CD1c-positive myeloid dendritic cell (primary cell): ENCODE results near the gene TMEM43.

Source experiments
- DNase-seq: peaks from one replicate; pipeline ENCODE4 v3.0.0-alpha.2; 2016; ENCODE audit errors: extremely low spot score

TMEM43 gene

GRCh38 chr3:14151471-14152083, 26.7 kb downstream of the TMEM43 start:
- no peak for DNase-seq

DNA sequence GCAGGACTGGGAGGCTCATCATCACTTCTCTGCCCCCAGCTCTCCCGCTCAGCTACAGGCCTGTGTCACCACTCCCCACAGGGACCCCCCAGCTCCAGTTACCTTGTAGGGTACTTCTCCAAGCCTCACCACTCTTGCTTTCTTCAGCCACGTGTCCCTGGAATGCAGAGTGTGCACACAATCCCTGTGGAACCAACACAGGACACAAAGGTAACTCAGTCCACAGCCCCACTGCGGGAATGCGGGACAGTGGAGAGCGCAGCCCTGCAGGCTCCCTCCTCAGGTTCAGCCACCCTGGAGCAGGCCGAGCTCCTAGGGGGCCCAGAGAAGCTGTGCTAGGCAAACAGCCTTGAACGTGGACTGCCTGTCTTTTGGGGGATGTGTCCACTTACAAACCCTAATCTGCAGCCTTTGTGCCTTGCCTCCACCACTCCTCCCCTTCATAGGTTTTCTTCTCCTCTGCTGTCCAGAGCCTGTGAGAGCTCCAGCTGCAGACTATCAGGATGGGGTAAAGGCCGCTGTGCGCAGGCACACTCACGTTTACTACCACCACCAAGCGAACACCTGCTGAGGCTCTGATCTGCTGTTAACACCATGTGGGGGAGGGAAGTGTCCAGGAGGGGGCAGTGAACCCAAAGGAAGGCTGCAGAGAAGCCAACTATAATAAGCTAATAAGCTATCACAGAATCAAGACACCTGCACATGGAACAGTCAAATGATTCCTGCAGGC, 27.5 kb downstream of the TMEM43 start:
- DNase-seq: no peak

- DNase-seq: no peak
Measured at GRCh38 chr3:14152963-14153355, 28.1 kb downstream of the TMEM43 start.

GRCh38 chr3:14153663-14154062, 28.8 kb downstream of the TMEM43 start:
- no peak for DNase-seq

GRCh38 chr3:14154276-14154675, 29.4 kb downstream of the TMEM43 start:
- peak; percentile 72 for DNase-seq

DNA sequence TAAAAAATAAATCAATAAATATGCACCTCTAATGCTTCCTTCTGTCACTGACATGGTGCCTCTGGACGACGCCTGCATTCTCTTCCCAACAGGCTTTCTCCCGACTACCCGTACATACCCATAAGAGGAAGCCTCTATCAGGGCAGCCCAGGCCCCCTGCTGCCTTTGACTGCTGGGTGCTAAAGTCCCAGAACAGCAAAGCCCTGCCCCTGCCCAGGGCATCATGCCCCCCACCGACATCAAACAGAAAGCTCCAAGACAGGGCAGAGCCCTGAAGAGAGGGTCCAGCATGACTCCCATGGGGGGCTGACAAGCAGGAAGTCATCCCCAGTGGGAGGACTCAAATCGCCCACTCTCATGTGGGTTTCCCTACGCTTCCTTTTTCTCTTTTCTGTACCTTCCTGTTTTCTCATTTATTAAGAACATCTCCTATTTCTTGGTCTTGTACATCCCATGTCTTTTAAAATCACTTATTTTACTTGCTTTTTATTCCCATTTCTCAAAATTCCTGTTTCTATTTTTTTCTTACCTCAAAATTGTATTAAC, 30.1 kb downstream of the TMEM43 start:
- peak; percentile 74 for DNase-seq

- DNase-seq: no peak
Measured at GRCh38 chr3:14156201-14156600, 31.3 kb downstream of the TMEM43 start.

GRCh38 chr3:14156843-14157561, 32.1 kb downstream of the TMEM43 start:
- no peak for DNase-seq

- no peak for DNase-seq
Measured at GRCh38 chr3:14157951-14158350, 33.1 kb downstream of the TMEM43 start.

DNA sequence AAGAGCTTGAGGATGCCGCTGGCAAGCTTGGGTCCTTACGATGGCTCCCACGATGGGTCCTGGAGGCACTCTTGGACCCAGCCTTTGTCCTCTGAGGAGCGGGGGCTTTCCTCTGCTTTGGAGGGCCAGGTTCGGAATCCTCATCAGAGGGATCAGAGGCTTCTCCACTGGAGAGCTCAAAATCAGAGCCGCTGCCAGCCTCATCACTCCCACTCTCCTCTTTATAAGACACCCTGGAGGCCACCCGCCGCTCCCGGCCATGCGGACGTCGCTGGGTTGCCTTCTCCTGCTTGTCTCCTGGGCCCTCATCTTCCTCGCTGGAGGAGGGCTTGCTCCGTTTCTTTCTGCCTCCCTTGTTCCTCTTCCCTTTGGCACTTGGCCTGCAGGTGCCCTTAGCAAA, 33.5 kb downstream of the TMEM43 start:
- DNase-seq: no peak

DNA sequence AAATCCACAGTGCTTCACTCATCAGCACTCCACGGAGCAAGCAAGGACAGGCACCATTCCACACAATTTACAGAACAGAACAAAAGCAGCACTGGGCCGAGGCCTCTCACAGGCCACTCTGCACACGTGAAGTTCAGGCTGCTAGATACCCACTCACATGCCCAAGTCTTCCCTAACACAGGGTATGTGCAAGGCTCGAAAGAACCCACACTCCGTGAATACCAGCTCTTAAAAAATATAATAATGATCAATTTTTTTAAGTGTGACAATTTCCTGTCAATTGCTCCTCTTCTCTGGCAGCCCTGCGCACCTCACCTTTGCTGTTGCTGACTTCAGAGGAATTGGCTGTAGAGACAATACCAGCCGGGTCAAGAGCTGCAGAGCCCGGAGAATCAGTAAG, 34.6 kb downstream of the TMEM43 start:
- DNase-seq: no peak

DNA sequence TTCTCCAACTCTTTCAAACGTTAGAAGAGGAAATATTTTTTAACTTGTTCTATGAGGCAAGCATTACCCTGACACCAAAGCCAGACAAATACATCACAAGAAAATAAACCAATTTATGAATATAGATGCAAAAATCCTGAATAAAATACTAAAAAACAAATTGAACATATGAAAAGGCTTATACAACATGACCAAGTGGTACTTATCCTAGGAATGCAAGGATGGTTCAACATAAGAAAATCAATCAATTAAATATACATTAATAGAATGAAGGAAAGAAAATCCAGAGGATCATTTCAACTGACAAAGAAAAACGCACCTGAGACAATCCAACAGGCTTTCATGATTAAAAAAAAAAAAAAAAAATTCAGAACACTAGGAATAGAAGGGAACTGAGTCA, 36.4 kb downstream of the TMEM43 start:
- no peak for DNase-seq

DNA sequence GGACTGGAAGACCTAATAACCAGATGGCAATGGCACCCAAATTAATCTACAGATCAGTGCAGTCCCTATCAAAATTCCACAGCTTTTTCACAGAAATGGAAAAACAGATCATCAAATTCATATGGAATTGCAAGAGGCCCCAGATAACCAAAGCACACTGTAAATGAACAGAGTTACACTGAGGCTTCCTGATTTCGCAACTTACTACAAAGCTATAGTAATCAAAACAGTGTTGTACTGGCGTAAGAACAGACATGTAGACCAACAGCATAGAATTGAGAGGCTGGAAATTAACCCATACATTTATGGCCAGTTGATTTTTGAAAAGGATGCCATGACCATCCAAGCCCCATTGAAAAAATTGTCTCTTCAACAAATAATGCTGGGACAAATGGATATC, 37.3 kb downstream of the TMEM43 start:
- DNase-seq: no peak

DNA sequence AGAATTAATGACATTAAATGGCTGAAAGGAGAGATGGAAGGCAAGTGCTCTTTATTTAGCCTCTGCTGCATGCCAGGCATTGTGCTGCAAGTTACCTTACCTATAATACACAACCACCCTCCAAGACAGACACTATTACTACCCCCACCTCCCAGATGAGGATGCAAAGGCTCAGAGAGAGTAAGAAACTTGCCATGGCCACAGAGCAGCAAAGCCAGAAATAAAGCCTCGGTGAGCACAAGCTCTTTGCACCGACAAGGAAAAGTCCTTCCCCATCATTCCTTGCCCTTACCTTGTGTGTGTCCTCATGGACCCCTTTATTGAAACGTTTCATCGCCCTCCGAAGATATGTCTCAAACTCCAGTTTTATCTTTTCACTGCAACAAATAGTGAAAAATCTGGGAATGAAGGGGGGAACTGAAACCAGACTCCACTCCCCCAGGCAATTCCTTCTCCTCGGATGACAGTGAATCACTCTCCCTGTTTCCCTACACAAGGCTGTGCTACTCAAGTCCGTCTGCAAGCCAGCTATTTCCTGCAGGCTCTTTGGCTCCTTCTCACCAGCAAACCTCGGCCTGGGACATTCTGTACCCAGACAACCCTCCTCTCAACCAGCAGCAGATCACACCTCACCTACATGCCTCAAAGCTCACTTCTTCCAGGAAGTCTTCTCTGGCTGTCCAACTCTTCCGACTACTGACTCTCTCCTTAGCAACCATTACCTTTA, 42.2 kb downstream of the TMEM43 start:
- DNase-seq: peak; percentile 26

GRCh38 chr3:14169435-14169834, 44.6 kb downstream of the TMEM43 start:
- DNase-seq: no peak

GRCh38 chr3:14169871-14170270, 45.0 kb downstream of the TMEM43 start:
- no peak for DNase-seq

- DNase-seq: no peak
Measured at GRCh38 chr3:14170531-14171159, 45.8 kb downstream of the TMEM43 start.

DNA sequence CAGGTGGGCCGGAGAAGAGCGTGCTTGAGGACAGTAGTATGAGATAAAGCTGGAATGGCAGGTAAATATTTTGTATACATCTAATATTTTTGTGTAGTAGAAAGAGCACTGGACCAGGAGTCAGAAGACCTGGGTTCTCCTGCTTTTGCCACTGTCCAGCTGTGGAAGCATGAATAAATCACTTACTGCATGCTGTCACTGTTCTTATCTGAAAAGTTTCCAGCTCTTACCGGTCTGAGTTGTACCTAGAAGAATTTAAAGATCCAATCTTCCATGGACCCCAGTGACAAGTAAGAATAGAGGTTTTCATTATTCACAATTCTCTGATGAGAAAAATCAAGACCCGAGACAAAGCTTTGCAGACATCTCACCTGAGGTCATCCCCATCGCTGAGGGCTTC, 47.6 kb downstream of the TMEM43 start:
- no peak for DNase-seq

- no peak for DNase-seq
Measured at GRCh38 chr3:14174483-14174882, 49.6 kb downstream of the TMEM43 start.

- peak; percentile 56 for DNase-seq
Measured at GRCh38 chr3:14175383-14176037, 50.7 kb downstream of the TMEM43 start.
